Neural cell (in vitro differentiated cells): ENCODE data around the gene NOS1AP. TPM values are rescaled to one million over a fixed set of nuclear protein-coding genes. Genes with fewer than 3 reads are reported as not detected.

Source experiments
- H2AFZ ChIP-seq: fragments of 200-600, 300-800 bp; sonication (generic), shearing (Covaris generic); 2 replicates; pipeline ENCODE4 v1.6.0; 2014; ENCODE audit warnings: low read depth, mild to moderate bottlenecking, antibody characterized with exemption, low read length, moderate library complexity
- H3F3A ChIP-seq: fragments of 200-600 bp; shearing (Covaris generic); 2 replicates; pipeline ENCODE4 v1.6.1; 2016; ENCODE audit warnings: mild to moderate bottlenecking, moderate library complexity, mixed read lengths, antibody characterized with exemption, low read length; ENCODE audit not compliant: insufficient read depth, poor library complexity, severe bottlenecking
- H3K27ac ChIP-seq: fragments of 200-600, 300-800 bp; sonication (generic), shearing (Covaris generic); 2 replicates; pipeline ENCODE4 v1.5.1; 2014; ENCODE audit warnings: mild to moderate bottlenecking, low read length, moderate library complexity
- H3K27me3 ChIP-seq: fragments of 300-800, 200-600 bp; sonication (generic), shearing (Covaris generic); 2 replicates; pipeline ENCODE4 v1.6.0; 2014; ENCODE audit warnings: mild to moderate bottlenecking, low read depth, low read length, moderate library complexity; ENCODE audit not compliant: insufficient read depth
- H3K36me3 ChIP-seq: fragments of 300-800, 200-600 bp; sonication (generic), shearing (Covaris generic); 2 replicates; pipeline ENCODE4 v1.5.1; 2014; ENCODE audit warnings: mild to moderate bottlenecking, antibody characterized with exemption, low read length, moderate library complexity; ENCODE audit not compliant: insufficient read depth
- H3K4me2 ChIP-seq: fragments of 300-800, 200-600 bp; sonication (generic), shearing (Covaris generic); 2 replicates; pipeline ENCODE4 v1.6.0; 2014; ENCODE audit warnings: mild to moderate bottlenecking, low read length
- H3K4me3 ChIP-seq: fragments of 300-800, 200-600 bp; sonication (generic), shearing (Covaris generic); 2 replicates; pipeline ENCODE4 v1.5.1; 2014; ENCODE audit warnings: mild to moderate bottlenecking, low read length, moderate library complexity
- H3K79me2 ChIP-seq: fragments of 200-600 bp; shearing (Covaris generic); replicated peaks from 2 replicates; pipeline ENCODE4 v1.6.0; 2014; ENCODE audit warnings: mild to moderate bottlenecking, low read length, moderate library complexity; ENCODE audit not compliant: insufficient read depth
- H3K9ac ChIP-seq: fragments of 300-800, 200-600 bp; sonication (generic), shearing (Covaris generic); 2 replicates; pipeline ENCODE4 v1.6.1; 2016; ENCODE audit warnings: mild to moderate bottlenecking, low read length, mixed read lengths
- H3K9me2 ChIP-seq: fragments of 200-600 bp; shearing (Covaris generic); 2 replicates; pipeline ENCODE4 v1.6.1; 2016; ENCODE audit warnings: mild to moderate bottlenecking, low read length, mixed read lengths; ENCODE audit not compliant: insufficient read depth
- H3K9me3 ChIP-seq: fragments of 200-600, 300-800 bp; sonication (generic), shearing (Covaris generic); 2 replicates; pipeline ENCODE4 v1.6.1; 2016; ENCODE audit warnings: mild to moderate bottlenecking, mixed run types, low read length, moderate library complexity, mixed read lengths
- H4K20me1 ChIP-seq: fragments of 200-600 bp; shearing (Covaris generic); 2 replicates; pipeline ENCODE4 v1.6.1; 2016; ENCODE audit warnings: mild to moderate bottlenecking, mixed run types; ENCODE audit not compliant: insufficient read depth
- EP300 ChIP-seq: fragments of 450-650 bp; conservative IDR thresholded peaks from 2 replicates; pipeline ENCODE4 v1.6.1; 2014; ENCODE audit warnings: antibody characterized with exemption, mild to moderate bottlenecking, moderate library complexity; ENCODE audit not compliant: poor library complexity, severe bottlenecking
- EZH2 ChIP-seq: fragments of 200-600, 300-800 bp; shearing (Covaris generic), sonication (generic); IDR thresholded peaks from 2 replicates; pipeline ENCODE4 v1.6.1; 2014; ENCODE audit warnings: antibody characterized with exemption, low read length, borderline replicate concordance, mild to moderate bottlenecking; ENCODE audit not compliant: insufficient read depth, poor library complexity, severe bottlenecking
- MXI1 ChIP-seq: fragments of 450-650 bp; conservative IDR thresholded peaks from 2 replicates; pipeline ENCODE4 v1.6.1; 2014; ENCODE audit warnings: antibody characterized with exemption, mild to moderate bottlenecking; ENCODE audit not compliant: poor library complexity, severe bottlenecking
- POLR2AphosphoS5 ChIP-seq: IDR thresholded peaks from 2 replicates; pipeline ENCODE4 v1.6.1; 2012
- RAD21 ChIP-seq: fragments of 450-650 bp; conservative IDR thresholded peaks from 2 replicates; pipeline ENCODE4 v1.6.1; 2014; ENCODE audit warnings: antibody characterized with exemption, mild to moderate bottlenecking, moderate library complexity
- SMC3 ChIP-seq: fragments of 450-650 bp; conservative IDR thresholded peaks from 2 replicates; pipeline ENCODE4 v1.6.1; 2014; ENCODE audit warnings: antibody characterized with exemption, mild to moderate bottlenecking, moderate library complexity; ENCODE audit not compliant: poor library complexity
- TAF1 ChIP-seq: IDR thresholded peaks from 2 replicates; pipeline ENCODE4 v1.6.1; 2012; ENCODE audit warnings: low read depth
- polyA plus RNA-seq: library from polyadenylated mRNA; depleted of rRNA; stranded (reverse); fragments of >200 nt; gene quantifications from 2 replicates; pipeline ENCODE4 v1.2.3, GENCODE V29; 2014
- TF ChIP-seq, protein P1 (sequence below): IDR thresholded peaks from 2 replicates; pipeline ENCODE4 v1.6.1; 2012; ENCODE audit warnings: borderline replicate concordance
- TF ChIP-seq, protein P2 (sequence below): fragments of 450-650 bp; IDR thresholded peaks from 2 replicates; pipeline ENCODE4 v1.5.1; 2014; ENCODE audit warnings: antibody characterized with exemption, mild to moderate bottlenecking, moderate library complexity; ENCODE audit not compliant: poor library complexity, severe bottlenecking

The NOS1AP gene
- polyA plus RNA-seq, 1 donor from 2014 or later: 5.3 TPM

DNA sequence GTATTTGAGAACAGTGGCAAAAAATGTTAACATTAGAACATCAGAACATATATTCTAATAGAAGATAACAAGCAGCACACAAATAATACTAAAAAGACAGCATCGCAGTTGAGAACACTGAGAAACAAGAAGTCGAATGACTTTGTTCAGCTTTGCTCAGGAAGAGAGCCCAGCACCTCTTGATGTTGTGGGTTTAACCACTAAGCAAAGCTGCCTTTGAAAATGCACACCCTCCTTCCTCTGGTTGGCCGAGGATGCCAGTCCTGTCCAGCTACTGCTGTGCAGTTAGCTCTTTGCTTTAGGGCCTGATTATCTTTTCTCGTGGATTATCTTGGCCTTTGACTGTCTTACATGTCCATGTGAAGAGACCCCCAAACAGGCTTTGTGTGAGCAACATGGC lies 246.7 kb downstream of the NOS1AP start:
- TF ChIP-seq RAD21 (no peak), EZH2 (no peak), MXI1 (no peak), EP300 (no peak), TAF1 (no peak), SMC3 (no peak), POLR2AphosphoS5 (no peak)
- TF ChIP-seq, protein P1, sequence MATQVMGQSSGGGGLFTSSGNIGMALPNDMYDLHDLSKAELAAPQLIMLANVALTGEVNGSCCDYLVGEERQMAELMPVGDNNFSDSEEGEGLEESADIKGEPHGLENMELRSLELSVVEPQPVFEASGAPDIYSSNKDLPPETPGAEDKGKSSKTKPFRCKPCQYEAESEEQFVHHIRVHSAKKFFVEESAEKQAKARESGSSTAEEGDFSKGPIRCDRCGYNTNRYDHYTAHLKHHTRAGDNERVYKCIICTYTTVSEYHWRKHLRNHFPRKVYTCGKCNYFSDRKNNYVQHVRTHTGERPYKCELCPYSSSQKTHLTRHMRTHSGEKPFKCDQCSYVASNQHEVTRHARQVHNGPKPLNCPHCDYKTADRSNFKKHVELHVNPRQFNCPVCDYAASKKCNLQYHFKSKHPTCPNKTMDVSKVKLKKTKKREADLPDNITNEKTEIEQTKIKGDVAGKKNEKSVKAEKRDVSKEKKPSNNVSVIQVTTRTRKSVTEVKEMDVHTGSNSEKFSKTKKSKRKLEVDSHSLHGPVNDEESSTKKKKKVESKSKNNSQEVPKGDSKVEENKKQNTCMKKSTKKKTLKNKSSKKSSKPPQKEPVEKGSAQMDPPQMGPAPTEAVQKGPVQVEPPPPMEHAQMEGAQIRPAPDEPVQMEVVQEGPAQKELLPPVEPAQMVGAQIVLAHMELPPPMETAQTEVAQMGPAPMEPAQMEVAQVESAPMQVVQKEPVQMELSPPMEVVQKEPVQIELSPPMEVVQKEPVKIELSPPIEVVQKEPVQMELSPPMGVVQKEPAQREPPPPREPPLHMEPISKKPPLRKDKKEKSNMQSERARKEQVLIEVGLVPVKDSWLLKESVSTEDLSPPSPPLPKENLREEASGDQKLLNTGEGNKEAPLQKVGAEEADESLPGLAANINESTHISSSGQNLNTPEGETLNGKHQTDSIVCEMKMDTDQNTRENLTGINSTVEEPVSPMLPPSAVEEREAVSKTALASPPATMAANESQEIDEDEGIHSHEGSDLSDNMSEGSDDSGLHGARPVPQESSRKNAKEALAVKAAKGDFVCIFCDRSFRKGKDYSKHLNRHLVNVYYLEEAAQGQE: no peak
- TF ChIP-seq, protein P2, sequence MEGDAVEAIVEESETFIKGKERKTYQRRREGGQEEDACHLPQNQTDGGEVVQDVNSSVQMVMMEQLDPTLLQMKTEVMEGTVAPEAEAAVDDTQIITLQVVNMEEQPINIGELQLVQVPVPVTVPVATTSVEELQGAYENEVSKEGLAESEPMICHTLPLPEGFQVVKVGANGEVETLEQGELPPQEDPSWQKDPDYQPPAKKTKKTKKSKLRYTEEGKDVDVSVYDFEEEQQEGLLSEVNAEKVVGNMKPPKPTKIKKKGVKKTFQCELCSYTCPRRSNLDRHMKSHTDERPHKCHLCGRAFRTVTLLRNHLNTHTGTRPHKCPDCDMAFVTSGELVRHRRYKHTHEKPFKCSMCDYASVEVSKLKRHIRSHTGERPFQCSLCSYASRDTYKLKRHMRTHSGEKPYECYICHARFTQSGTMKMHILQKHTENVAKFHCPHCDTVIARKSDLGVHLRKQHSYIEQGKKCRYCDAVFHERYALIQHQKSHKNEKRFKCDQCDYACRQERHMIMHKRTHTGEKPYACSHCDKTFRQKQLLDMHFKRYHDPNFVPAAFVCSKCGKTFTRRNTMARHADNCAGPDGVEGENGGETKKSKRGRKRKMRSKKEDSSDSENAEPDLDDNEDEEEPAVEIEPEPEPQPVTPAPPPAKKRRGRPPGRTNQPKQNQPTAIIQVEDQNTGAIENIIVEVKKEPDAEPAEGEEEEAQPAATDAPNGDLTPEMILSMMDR: no peak
- no peak overlapping the region for H3K9ac ChIP-seq
- H3K9me2 ChIP-seq: no peaks in the 10 kb centered on the region
- H2AFZ ChIP-seq: no peak overlapping the region
- no peaks in the 10 kb centered on the region for H3K36me3 ChIP-seq
- H3F3A ChIP-seq: no peaks in the 10 kb centered on the region
- no peaks in the 10 kb centered on the region for H3K27me3 ChIP-seq
- H3K9me3 ChIP-seq: no peaks in the 10 kb centered on the region
- H3K4me3 ChIP-seq: no peak overlapping the region
- H3K4me2 ChIP-seq: no peak overlapping the region
- no peaks in the 10 kb centered on the region for H3K79me2 ChIP-seq
- H4K20me1 ChIP-seq: no peaks in the 10 kb centered on the region
- H3K27ac ChIP-seq: no peak overlapping the region

DNA sequence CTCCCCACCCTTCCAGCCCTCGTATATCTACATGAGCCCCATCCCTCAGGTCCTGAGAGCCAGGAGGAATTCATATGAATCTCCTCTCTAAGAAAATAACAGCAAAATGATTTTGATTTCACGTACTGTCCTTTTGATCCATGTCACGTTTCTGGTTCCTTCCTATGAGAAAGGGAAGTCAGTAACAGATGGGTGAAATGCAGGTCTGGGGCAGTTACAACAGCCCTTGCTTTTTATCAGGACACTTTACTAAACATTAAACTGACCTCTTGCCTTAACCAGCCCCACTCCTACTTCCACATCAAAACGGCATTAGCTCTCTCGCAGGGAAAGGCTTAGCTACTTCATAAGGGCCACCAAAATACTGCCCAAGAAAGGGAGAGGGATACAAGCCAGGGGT lies 248.1 kb downstream of the NOS1AP start:
- no peaks in the 10 kb centered on the region for H3K9me2 ChIP-seq
- H3K4me2 ChIP-seq: no peak overlapping the region
- no peaks in the 10 kb centered on the region for H4K20me1 ChIP-seq
- no peaks in the 10 kb centered on the region for H3K36me3 ChIP-seq
- H3K9ac ChIP-seq: no peak overlapping the region
- TF ChIP-seq, protein P2: no peak
- no peak for TF ChIP-seq MXI1
- TF ChIP-seq EZH2: no peak
- TF ChIP-seq TAF1: no peak
- no peak for TF ChIP-seq SMC3
- no peak for TF ChIP-seq POLR2AphosphoS5
- TF ChIP-seq RAD21: no peak
- no peak for TF ChIP-seq EP300
- TF ChIP-seq, protein P1: no peak
- no peaks in the 10 kb centered on the region for H3F3A ChIP-seq
- no peaks in the 10 kb centered on the region for H3K9me3 ChIP-seq
- H3K4me3 ChIP-seq: peak overlapping the region; percentile 28
- H2AFZ ChIP-seq: no peak overlapping the region
- H3K27me3 ChIP-seq: no peaks in the 10 kb centered on the region
- H3K27ac ChIP-seq: no peak overlapping the region
- no peaks in the 10 kb centered on the region for H3K79me2 ChIP-seq
